Skin epidermis (tissue), 12 donors: ENCODE results near the gene MEA1.
"Not testable (repeated sequence)": the region's sequence is repeated elsewhere in the genome, so short reads cannot be mapped to it uniquely, and the experiment has no call there.

Experiments
- H3K27ac ChIP-seq, 21 experiments: fragments of 200-600 bp; sonication (generic) in 11 of 21; one replicate each; pipeline ENCODE4 v1.5.0; 2020; ENCODE audit warnings: mild to moderate bottlenecking in 3 of 21, inconsistent platforms in 2 of 21, moderate library complexity in 2 of 21
- H3K4me3 ChIP-seq, 7 experiments: fragments of 200-600 bp; sonication (generic) in 2 of 7; one replicate each; pipeline ENCODE4 v1.5.0; 2020; ENCODE audit warnings: inconsistent platforms in 2 of 7, mild to moderate bottlenecking in 2 of 7, moderate library complexity in 1 of 7

The MEA1 gene

GRCh38 chr6:43041475-43041874 lies 27.7 kb upstream of the MEA1 start:
- H3K27ac ChIP-seq, H3K4me3 ChIP-seq: not testable (repeated sequence)

- H3K27ac ChIP-seq: no peak overlapping the region
- no peak overlapping the region for H3K4me3 ChIP-seq
These were observed 27.0 kb upstream of the MEA1 start for GRCh38 chr6:43040542-43041257.

GRCh38 chr6:43038727-43039126 lies 25.0 kb upstream of the MEA1 start:
- Histone ChIP-seq H3K4me3 (no peak overlapping the region), H3K27ac (no peak overlapping the region)

GRCh38 chr6:43037706-43038105 lies 24.0 kb upstream of the MEA1 start:
- no peak overlapping the region for H3K27ac ChIP-seq

GRCh38 chr6:43037197-43037596 lies 23.5 kb upstream of the MEA1 start:
- Histone ChIP-seq H3K27ac (no peak overlapping the region), H3K4me3 (no peak overlapping the region)

More at GRCh38 chr6:43037706-43038105, 24.0 kb upstream of the MEA1 start:
- H3K4me3 ChIP-seq: no peak overlapping the region

GRCh38 chr6:43036712-43037111 lies 23.0 kb upstream of the MEA1 start:
- Histone ChIP-seq H3K27ac (no peak overlapping the region), H3K4me3 (no peak overlapping the region)

- peak overlapping the region in 1 of 21 experiments; percentile 11 for H3K27ac ChIP-seq
- no peak overlapping the region for H3K4me3 ChIP-seq
These were observed 21.9 kb upstream of the MEA1 start for GRCh38 chr6:43035495-43036194.

- Histone ChIP-seq H3K27ac (no peak overlapping the region), H3K4me3 (no peak overlapping the region)
These were observed 20.4 kb upstream of the MEA1 start for GRCh38 chr6:43034190-43034525.

GRCh38 chr6:43033496-43034189 lies 19.9 kb upstream of the MEA1 start:
- H3K4me3 ChIP-seq: no peak overlapping the region

GRCh38 chr6:43032326-43032725 lies 18.6 kb upstream of the MEA1 start:
- H3K4me3 ChIP-seq: no peak overlapping the region
- no peak overlapping the region for H3K27ac ChIP-seq

More at GRCh38 chr6:43033496-43034189, 19.9 kb upstream of the MEA1 start:
- no peak overlapping the region for H3K27ac ChIP-seq

- Histone ChIP-seq H3K27ac (no peak overlapping the region), H3K4me3 (no peak overlapping the region)
These were observed 15.4 kb upstream of the MEA1 start for GRCh38 chr6:43029120-43029519.

- no peak overlapping the region for H3K4me3 ChIP-seq
- no peak overlapping the region for H3K27ac ChIP-seq
These were observed 12.6 kb upstream of the MEA1 start for GRCh38 chr6:43026365-43026764.

- Histone ChIP-seq H3K27ac (no peak overlapping the region), H3K4me3 (no peak overlapping the region)
These were observed 10.7 kb upstream of the MEA1 start for GRCh38 chr6:43024436-43024835.

- Histone ChIP-seq H3K27ac (peak within 1 kb of the TSS; percentile 67 to 95 (median 90)), H3K4me3 (peak within 1 kb of the TSS; percentile 72 to 99 (median 90))
These were observed 7.7 kb upstream of the MEA1 start, which contains the start of gene RRP36 for GRCh38 chr6:43021270-43022047. TSS of gene RRP36 (plus strand) at chr6:43021623. CDS start at chr6:43021655, 32 bp downstream.

- H3K4me3 ChIP-seq: peak overlapping the region; percentile 72 to 99 (median 90)
- H3K27ac ChIP-seq: peak overlapping the region in 20 of 21 experiments; percentile 67 to 95 (median 90)
These were observed 7.1 kb upstream of the MEA1 start for GRCh38 chr6:43020847-43021246.

- H3K27ac ChIP-seq: peak overlapping the region in 7 of 21 experiments; percentile 83 to 95 (median 90)
- no peak overlapping the region for H3K4me3 ChIP-seq
These were observed 6.4 kb upstream of the MEA1 start for GRCh38 chr6:43020052-43020705.

- H3K4me3 ChIP-seq: no peak overlapping the region
- H3K27ac ChIP-seq: no peak overlapping the region
These were observed 5.4 kb upstream of the MEA1 start for GRCh38 chr6:43019152-43019551.

GRCh38 chr6:43016943-43017334 lies 3.2 kb upstream of the MEA1 start:
- Histone ChIP-seq H3K27ac (peak overlapping the region in 9 of 21 experiments; percentile 2 to 79 (median 38)), H3K4me3 (no peak overlapping the region)

- H3K27ac ChIP-seq: peak overlapping the region in 10 of 21 experiments; percentile 2 to 79 (median 42)
- no peak overlapping the region for H3K4me3 ChIP-seq
These were observed 2.6 kb upstream of the MEA1 start for GRCh38 chr6:43016176-43016942.
